Activated T-cell treated with anti-CD3 and anti-CD28 coated beads for 1 hour (primary cell): ENCODE results near the gene KCNH5.

ENCODE experiments used
- DNase-seq: peaks from one replicate; pipeline ENCODE4 v3.0.0-alpha.2; 2020; ENCODE audit warnings: low read depth

KCNH5 gene

DNA sequence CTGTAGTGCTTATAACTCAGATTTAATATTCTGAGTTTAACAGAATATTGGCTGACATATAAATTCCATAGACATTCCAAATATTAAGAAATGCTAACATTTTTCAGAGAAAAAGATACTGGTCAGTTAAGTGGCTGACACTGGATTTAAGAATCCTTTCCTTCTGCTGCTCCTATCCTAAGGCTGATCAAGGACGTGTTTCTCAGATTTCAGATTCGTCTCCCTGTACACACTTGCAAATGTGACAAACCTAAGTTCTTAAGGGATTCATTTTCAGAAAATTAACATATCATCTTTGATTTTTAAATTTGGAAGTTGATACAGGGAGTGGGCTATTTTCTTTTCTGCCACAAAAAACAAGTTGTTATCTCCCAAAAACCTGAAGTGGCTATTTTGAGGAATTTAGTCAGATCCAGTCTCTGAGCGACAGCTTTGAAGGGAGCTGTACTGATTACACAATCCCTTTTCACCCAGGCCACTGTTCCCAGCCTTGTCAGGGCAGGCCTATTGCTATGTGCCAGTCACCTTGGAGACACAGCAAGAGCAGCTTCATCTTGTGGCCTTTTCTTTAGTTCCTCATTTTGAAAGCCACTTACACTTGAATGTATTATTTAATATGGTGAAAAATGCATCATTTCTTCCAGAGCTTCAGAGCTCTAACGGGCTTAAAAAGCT lies 370.6 kb downstream of the KCNH5 start:
- DNase-seq = no peak

DNA sequence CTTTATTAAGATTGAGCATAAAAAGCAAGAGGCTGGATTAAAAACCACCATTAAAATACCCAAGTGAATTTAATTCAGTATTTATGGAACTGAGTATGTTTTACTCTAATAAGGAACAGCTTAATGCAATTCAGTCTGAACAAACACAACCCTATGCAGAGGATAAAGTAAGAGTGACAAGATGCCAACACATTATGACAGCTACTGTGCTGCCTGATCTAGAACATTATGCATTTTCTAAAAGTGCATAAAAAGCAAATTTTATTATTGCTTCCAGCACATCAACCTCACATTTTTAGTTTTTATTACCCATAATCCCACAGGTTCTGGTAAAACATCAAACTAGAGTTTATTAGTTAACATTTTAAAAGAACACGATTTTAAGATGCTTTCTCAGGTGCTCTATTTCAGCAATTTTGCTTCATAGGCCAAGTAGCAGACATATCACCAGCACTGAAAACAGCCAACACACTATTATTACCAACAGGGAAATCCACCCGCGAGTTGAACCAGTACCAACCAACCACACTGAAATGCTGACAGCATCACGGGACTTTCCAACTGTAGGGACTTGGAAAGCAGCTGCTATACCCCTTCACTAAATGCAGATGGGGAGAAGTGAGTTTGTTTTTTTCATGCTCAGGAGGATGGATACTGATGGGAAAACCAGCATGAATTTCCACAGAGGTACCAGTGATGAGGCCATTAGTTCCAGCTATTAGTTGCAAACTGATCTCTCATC lies 372.1 kb downstream of the KCNH5 start:
- DNase-seq = no peak

DNA sequence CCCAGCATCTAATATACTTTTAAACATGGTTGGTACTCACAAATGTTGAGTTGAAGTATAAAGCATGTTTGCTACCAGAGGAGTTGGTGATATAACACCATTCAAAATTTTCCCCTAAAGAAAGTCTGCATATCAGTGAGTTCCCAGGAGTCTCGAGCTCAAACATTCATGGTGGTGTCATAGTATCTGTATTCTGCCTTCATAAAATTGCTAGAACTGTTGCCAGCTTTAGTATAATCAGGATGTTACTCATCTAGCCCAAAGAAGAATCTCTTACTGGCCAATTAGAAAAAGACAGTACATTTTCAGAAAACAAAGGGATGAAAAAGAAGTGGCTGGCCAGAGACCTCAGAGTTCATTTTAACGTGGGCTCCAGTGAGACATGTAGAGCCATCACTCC lies 374.7 kb downstream of the KCNH5 start:
- no peak for DNase-seq

DNA sequence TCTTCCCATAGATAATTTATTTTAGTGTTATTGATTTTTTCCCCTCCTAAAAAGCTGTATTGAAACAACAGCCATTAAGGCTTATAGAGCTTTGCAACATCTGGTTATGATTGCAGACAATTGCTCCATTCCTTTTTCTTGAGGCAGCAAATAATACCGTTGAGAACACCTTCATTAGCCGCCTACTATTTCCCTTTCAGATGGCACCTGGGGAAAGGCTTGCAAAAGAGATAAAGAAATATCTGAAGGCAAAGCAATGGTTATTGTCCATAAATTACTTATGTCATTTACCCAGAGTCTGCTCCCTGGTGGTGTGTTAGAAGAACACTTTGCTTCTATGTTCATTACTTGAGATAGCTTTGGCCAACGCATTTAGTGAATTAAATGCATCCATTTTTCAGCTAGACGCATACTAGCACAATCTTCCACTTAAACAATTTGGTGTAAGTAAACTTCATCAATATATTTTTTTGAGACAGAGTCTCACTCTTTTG lies 377.8 kb downstream of the KCNH5 start:
- DNase-seq = no peak

DNA sequence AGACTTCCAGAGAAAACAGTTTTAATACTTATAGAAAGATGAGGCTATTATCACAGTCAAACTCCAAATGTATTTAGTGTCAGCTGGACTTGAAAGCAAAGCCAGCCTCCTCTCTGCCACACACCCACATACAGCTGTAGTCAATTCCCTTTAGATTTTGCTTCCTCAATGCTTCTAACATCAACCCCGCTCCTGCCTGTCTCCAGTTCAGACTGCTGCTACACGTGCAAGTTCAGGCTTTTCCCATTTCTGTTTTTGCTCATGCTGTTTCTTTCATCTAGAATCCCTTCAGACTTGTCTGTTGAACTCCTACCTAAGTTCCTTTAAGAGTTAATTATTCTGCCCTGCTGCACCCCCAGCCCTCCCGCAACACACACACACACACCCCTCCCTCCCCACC lies 380.0 kb downstream of the KCNH5 start:
- DNase-seq = no peak

DNA sequence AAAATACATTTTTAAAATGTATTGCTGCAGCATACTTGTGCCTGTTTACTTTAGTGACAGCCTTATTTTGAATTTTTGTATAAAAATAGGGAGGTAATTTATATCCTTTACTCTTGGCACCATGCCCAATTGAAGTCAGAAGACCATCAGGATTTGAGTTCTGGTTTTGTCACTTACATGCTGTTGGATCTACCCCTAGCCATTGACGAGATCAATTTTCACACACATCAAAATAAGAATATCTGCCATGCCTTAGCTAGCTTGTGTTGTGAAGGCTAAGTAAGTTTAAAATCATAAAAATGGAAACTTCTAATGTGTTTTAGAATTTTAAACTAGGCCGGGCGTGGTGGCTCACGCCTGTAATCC lies 381.8 kb downstream of the KCNH5 start:
- DNase-seq = no peak

DNA sequence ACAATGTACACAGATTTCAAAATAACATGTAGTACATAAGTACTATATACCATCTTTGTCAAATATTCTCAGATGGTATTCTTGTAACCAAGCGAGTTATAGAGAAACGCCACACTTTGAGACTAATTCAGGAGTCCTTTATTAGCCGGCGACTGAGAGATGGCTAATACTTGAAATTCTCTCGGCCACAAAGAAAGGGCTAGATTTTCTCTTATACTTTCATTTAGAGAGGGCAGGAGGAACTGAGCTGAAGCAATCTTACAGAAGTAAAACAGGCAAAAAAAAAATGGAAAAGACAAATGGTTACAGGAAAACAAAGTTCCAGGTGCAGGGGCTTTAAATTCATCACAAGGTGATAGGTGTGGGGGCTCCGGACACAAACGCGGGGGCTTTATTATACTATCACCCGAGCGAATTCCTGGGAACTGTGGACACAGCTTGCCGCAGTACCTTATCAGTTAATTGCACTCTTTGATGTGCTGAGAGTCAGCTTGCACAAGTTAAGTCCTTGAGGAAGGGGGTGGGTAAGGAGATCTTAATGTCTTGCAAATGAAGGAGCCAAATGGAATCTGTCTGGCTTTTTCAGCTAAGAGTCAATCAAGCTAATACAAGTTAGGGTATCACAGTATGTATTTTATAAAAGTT lies 382.3 kb downstream of the KCNH5 start:
- no peak for DNase-seq

DNA sequence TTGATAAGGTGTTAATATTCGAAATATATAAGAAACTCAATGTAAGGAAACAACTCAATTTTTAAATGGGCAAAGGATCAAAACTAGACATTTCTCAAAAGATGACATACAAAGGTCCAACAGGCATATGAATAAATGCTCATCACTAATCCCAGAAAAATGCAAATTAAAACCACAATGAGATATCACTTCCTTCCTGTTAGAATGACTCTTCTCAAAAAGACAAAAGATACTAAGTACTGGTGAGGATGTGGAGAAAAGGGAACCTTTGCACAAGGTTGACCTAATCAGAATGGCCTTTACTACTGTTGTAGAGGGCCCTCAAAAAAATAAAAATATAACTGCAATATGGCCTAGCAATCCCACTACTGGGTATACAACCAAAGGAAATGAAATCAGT lies 383.4 kb downstream of the KCNH5 start:
- no peak for DNase-seq

DNA sequence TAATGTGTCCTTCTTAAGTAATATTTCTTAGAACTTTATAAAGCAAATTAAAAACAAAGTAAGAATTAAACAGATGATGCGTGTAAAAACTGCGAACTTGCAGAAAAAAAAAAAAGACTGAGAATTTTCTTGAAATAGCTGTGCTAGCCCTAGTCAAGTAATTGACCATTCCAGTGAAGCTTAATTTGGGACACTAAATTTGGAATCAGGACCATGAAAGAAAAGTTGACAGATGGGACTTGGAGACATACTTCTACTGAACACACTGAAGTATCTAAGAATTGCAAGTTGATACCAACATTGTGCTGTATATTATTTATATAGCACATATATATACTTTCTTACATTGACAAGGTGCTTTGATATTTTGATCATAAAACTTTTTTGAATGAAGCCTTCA lies 386.6 kb downstream of the KCNH5 start:
- no peak for DNase-seq

DNA sequence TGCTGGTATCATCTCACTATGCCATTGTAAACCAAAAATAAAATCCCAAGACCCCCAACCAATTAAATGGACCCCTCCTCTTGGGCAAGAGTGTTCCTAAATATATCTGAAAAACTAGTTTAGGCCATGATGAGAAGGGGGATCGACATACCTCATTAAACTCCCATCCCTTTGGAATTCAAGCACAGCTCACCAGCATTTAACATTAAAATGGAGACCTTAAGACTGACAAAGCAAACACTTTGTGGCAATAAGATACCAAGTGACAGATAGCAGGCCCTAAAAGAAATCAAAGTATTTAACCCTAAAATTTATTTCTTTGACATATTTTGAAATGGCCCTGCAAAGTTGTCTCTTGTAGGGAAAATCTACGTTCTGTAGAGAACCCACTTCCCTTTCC lies 387.9 kb downstream of the KCNH5 start:
- DNase-seq = no peak

DNA sequence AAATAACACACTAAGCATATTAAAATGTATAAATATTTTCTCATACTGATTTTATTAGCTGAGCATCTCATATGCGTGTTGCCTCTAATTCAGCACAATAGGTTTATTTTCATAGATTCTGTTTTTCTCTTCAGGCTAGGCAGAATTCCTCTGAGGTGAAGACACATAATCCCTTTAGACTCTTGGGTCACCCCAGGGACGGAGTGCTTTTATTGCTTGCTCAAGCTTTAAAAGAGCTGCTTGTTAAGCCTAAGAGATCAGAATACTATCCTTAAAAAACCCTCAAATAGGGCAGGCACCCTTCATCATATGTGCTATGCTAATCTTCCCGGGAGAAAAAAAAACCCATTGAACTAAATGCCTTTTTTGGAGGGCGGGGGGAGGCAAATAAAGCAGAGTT lies 390.1 kb downstream of the KCNH5 start:
- no peak for DNase-seq

DNA sequence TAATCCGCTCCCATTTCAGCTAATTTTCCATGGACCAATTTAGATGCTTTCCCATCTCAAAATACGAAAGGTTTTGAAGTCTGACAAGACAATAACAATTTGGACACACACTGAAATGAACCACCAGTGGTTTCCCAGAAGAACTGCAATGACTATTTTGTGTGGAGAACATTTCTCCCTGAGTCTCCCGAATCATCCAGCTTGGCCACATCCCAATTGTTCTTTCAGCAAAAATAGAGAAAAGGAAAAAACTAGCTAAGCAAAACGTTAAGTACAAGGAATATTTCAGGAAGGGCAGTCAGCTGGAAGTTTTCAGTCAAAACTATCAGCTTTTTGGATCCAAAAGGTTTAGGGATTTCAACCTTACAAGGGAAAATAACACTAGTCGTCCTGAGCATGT lies 390.6 kb downstream of the KCNH5 start:
- DNase-seq = no peak
